Measurements from ENCODE around the gene SCARB1.

Gene SCARB1

DNA sequence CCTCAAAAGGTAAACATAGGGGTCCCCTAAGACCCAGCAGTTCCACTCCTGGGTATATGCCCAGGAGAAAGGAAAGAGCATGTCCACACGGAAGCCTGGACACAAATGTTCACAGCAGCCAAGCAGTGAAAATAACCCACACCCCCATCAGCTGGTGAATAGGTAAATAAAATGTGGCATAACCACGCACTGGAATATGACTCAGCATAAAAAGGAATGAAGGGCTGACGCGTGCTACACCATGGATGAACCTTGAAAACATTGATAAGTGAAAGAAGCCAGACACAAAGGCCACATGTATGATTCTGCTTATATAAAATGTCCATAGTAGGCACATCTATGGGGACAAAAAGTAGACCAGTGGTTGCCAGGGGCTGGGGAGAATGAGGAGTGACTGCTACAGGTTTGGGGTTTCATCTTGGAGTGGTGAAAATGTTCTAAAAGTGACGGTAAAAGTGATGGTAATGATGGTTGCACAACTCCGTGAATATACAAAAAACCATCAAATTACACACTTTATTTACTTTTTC is 3.8 kb upstream of the SCARB1 start:
- Histone ChIP-seq H3K36me3 (ENCODE audit: control insufficient read depth, insufficient read depth, low read length) (no peaks in the 10 kb centered on the region), H3K4me3 (replicated peaks; ENCODE audit: low read depth, low read length) (no peak overlapping the region), H3K27me3 (replicated peaks; ENCODE audit: control insufficient read depth, insufficient read depth, low read length) (no peaks in the 10 kb centered on the region)
- TF ChIP-seq, protein P1, sequence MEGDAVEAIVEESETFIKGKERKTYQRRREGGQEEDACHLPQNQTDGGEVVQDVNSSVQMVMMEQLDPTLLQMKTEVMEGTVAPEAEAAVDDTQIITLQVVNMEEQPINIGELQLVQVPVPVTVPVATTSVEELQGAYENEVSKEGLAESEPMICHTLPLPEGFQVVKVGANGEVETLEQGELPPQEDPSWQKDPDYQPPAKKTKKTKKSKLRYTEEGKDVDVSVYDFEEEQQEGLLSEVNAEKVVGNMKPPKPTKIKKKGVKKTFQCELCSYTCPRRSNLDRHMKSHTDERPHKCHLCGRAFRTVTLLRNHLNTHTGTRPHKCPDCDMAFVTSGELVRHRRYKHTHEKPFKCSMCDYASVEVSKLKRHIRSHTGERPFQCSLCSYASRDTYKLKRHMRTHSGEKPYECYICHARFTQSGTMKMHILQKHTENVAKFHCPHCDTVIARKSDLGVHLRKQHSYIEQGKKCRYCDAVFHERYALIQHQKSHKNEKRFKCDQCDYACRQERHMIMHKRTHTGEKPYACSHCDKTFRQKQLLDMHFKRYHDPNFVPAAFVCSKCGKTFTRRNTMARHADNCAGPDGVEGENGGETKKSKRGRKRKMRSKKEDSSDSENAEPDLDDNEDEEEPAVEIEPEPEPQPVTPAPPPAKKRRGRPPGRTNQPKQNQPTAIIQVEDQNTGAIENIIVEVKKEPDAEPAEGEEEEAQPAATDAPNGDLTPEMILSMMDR (IDR thresholded peaks at IDR 0.05; ENCODE audit: insufficient read depth, low read length, poor library complexity, severe bottlenecking): no peak
- DNase-seq (ENCODE audit: extremely low read depth, insufficient read length): no peak

DNA sequence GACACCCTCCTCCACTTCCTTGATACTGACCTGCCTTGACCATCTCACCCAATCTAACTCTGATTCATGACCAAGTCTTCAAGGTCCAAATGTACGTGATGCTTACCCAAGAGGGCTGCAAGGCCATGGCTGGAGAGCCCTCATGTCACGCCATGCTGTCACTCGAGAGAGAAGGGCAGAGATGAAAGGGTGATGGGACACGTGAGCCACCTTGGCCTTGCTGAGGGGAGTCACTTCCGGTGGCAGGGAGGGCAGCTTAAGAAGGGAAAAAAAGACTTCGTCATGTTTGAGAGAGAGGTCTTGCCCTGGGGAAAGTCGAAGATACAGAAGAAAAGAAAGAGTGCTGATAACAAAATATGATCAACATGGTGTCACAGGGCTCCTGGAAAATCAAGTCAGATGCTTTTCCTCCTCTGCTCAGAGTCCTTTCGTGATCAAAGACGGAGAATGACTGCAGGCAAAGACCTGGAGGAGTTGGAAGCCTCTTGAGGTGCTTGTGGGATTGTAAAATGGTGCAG is 3.3 kb upstream of the SCARB1 start:
- TF ChIP-seq, protein P1 (IDR thresholded peaks at IDR 0.05; ENCODE audit: insufficient read depth, low read length, poor library complexity, severe bottlenecking): no peak
- Histone ChIP-seq H3K4me3 (replicated peaks; ENCODE audit: low read depth, low read length) (no peak overlapping the region), H3K36me3 (ENCODE audit: control insufficient read depth, insufficient read depth, low read length) (no peaks in the 10 kb centered on the region), H3K27me3 (replicated peaks; ENCODE audit: control insufficient read depth, insufficient read depth, low read length) (no peaks in the 10 kb centered on the region)
- no peak for DNase-seq (ENCODE audit: extremely low read depth, insufficient read length)

DNA sequence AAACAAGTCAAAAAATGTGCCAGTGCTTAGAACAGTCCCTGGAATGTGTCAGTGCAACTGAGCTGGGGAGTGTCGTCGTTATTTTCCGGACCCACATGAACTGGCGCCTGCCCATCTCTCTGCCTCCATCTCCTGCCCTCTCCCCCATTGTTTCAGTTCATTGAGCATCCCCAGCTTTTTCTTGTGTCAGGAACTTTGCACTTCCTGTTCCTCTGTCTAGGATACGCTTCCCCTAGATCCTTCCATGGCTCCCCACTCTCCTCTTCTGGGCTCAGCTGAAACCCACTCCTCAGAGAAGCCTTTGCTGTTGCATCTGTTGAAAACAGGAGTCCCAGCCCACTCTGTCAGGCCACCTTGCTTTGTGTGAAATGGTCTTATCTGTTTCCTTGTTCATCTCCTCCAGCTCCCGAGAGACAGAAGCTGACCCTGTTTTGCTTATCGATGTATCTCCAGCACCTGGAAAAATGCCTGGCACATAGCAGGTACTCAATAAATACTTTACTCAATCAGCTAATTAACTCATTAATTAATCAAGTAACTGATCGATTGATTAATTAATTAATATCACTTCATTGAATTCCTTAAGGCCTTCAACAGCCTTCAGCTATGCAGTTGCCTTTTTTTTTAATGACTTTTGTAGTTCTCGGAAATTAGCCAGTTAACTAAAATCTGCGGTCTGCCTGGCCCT is 2.7 kb upstream of the SCARB1 start:
- H3K4me3 ChIP-seq (replicated peaks; ENCODE audit: low read depth, low read length): no peak overlapping the region
- TF ChIP-seq, protein P1 (IDR thresholded peaks at IDR 0.05; ENCODE audit: insufficient read depth, low read length, poor library complexity, severe bottlenecking): no peak
- H3K27me3 ChIP-seq (replicated peaks; ENCODE audit: control insufficient read depth, insufficient read depth, low read length): no peaks in the 10 kb centered on the region
- H3K36me3 ChIP-seq (ENCODE audit: control insufficient read depth, insufficient read depth, low read length): no peaks in the 10 kb centered on the region
- no peak for DNase-seq (ENCODE audit: extremely low read depth, insufficient read length)

DNA sequence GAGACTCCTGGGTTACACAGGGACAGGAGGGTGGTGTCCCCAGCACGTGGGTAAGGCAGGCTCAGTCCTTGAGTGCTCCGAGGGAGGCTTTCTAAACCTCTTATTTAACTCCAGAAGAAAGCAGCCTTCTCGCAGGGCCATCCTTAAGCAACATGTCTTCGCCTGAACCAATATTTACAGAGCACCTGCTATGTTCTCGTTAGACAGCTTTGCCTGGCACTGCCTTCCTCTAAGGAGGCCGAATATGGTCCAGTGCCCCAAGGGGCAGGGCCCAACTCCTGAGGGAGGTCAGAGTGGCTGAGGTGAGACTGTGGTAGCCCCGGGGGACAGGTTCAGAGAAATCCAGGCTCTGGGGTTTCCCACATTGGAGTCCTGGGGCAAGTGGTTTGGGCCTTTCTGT is 2.1 kb upstream of the SCARB1 start:
- H3K27me3 ChIP-seq (replicated peaks; ENCODE audit: control insufficient read depth, insufficient read depth, low read length): no peaks in the 10 kb centered on the region
- no peak overlapping the region for H3K4me3 ChIP-seq (replicated peaks; ENCODE audit: low read depth, low read length)
- DNase-seq (ENCODE audit: extremely low read depth, insufficient read length): no peak
- TF ChIP-seq, protein P1 (IDR thresholded peaks at IDR 0.05; ENCODE audit: insufficient read depth, low read length, poor library complexity, severe bottlenecking): no peak
- no peaks in the 10 kb centered on the region for H3K36me3 ChIP-seq (ENCODE audit: control insufficient read depth, insufficient read depth, low read length)

DNA sequence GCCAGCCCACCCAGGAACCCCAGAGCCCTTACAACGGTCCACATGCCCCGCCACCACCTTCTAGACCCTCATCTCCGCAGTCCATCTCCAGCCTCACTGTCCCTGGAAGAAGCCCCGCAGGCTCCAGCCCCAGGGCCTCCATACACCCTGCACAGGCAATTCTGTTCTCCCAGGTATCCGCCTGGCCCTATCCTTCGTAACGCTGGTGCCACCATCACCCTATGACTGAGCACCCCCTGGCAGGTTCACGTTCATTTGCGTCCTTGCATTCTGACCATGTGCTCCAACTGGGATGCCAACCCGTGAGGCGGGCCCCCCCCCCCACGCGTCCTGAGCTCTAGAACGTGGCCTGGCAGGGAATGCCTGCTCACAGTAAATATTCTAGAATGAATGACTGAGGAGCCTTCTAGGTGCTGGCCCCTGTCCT is 675 bp upstream of the SCARB1 start:
- Histone ChIP-seq H3K4me3 (replicated peaks; ENCODE audit: low read depth, low read length) (peak overlapping the region; percentile 40), H3K27me3 (replicated peaks; ENCODE audit: control insufficient read depth, insufficient read depth, low read length) (no peaks in the 10 kb centered on the region), H3K36me3 (ENCODE audit: control insufficient read depth, insufficient read depth, low read length) (peaks cover 6% of the 10 kb centered on the region)
- TF ChIP-seq, protein P1 (IDR thresholded peaks at IDR 0.05; ENCODE audit: insufficient read depth, low read length, poor library complexity, severe bottlenecking): no peak
- no peak for DNase-seq (ENCODE audit: extremely low read depth, insufficient read length)

All from GM06990 (cell line).